Brain microvascular endothelial cell (primary cell): ENCODE results near the gene UQCC2.

ENCODE experiments used
- DNase-seq: peaks from one replicate; pipeline ENCODE4 v3.0.0-alpha.2; 2020
- H3K27ac ChIP-seq: fragments of 250-450 bp; sonication (Bioruptor Pico); 2 replicates; pipeline ENCODE4 v1.5.1; 2020; ENCODE audit warnings: mild to moderate bottlenecking, moderate library complexity
- H3K27me3 ChIP-seq: fragments of 250-450 bp; sonication (Bioruptor Pico); replicated peaks from 2 replicates; pipeline ENCODE4 v1.5.1; 2020; ENCODE audit warnings: mild to moderate bottlenecking
- H3K36me3 ChIP-seq: fragments of 250-450 bp; sonication (Bioruptor Pico); replicated peaks from 2 replicates; pipeline ENCODE4 v1.5.1; 2020; ENCODE audit warnings: mild to moderate bottlenecking
- H3K4me3 ChIP-seq: 2 replicates; pipeline ENCODE4 v1.5.1; 2011; ENCODE audit warnings: low read depth, mild to moderate bottlenecking, control low read depth, low read length, moderate library complexity
- in situ Hi-C: cut with HindIII; loops from 2 replicates; pipeline ENCODE4 v1.10.0; 2017; ENCODE audit warnings: low sequenced_read_pairs, low pct_ligation_motif_present
- TF ChIP-seq, protein P1 (sequence below): IDR thresholded peaks from 2 replicates; pipeline ENCODE4 v1.5.1; 2011; ENCODE audit warnings: low read depth, mild to moderate bottlenecking, moderate library complexity, low read length, control low read depth, inconsistent platforms; ENCODE audit errors: missing control alignments

UQCC2 gene

DNA sequence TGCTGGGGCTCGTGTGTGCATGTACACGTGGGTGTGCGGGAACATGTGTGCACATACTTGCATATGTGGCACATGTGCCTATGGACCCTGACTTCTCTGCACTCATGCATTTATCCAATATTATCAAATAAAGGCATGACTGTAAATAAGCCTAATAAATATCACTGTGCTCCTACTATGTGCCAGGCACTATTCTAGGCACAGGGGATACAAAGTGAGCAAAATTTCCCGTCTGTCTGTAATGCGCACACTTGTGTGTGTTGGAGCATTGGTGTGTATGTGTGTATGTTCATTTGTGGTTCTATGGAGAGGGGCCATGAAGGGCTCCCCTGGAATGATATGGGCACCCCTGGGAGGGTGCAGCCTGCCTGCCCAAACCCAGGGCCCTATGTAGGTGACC is 48.5 kb downstream of the UQCC2 start:
- Histone ChIP-seq H3K4me3 (no peak overlapping the region), H3K36me3 (no peaks in the 10 kb centered on the region), H3K27ac (no peak overlapping the region), H3K27me3 (no peaks in the 10 kb centered on the region)
- no peak for DNase-seq
- in situ Hi-C loops = no loop called here
- TF ChIP-seq, protein P1, sequence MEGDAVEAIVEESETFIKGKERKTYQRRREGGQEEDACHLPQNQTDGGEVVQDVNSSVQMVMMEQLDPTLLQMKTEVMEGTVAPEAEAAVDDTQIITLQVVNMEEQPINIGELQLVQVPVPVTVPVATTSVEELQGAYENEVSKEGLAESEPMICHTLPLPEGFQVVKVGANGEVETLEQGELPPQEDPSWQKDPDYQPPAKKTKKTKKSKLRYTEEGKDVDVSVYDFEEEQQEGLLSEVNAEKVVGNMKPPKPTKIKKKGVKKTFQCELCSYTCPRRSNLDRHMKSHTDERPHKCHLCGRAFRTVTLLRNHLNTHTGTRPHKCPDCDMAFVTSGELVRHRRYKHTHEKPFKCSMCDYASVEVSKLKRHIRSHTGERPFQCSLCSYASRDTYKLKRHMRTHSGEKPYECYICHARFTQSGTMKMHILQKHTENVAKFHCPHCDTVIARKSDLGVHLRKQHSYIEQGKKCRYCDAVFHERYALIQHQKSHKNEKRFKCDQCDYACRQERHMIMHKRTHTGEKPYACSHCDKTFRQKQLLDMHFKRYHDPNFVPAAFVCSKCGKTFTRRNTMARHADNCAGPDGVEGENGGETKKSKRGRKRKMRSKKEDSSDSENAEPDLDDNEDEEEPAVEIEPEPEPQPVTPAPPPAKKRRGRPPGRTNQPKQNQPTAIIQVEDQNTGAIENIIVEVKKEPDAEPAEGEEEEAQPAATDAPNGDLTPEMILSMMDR = no peak

DNA sequence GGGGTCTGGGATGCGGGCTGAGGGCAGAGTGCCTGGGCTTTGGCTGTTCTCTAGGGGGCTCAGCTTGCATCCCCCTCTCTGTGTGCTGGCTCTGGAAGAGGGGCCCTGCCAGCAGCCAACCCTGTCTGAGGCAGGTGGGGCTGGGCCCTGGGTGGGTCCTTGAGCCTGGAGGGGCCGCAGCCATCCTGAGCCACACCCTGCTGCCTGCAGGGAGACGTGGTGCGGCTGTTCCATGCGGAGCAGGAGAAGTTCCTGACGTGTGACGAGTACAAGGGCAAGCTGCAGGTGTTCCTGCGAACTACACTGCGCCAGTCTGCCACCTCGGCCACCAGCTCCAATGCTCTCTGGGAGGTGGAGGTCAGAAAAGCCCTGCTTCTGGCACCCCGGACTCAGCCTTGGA is 49.2 kb downstream of the UQCC2 start:
- in situ Hi-C loops = no loop called here
- no peak overlapping the region for H3K27ac ChIP-seq
- no peak for DNase-seq
- H3K27me3 ChIP-seq = no peaks in the 10 kb centered on the region
- TF ChIP-seq, protein P1 = no peak
- H3K36me3 ChIP-seq = no peaks in the 10 kb centered on the region
- no peak overlapping the region for H3K4me3 ChIP-seq

DNA sequence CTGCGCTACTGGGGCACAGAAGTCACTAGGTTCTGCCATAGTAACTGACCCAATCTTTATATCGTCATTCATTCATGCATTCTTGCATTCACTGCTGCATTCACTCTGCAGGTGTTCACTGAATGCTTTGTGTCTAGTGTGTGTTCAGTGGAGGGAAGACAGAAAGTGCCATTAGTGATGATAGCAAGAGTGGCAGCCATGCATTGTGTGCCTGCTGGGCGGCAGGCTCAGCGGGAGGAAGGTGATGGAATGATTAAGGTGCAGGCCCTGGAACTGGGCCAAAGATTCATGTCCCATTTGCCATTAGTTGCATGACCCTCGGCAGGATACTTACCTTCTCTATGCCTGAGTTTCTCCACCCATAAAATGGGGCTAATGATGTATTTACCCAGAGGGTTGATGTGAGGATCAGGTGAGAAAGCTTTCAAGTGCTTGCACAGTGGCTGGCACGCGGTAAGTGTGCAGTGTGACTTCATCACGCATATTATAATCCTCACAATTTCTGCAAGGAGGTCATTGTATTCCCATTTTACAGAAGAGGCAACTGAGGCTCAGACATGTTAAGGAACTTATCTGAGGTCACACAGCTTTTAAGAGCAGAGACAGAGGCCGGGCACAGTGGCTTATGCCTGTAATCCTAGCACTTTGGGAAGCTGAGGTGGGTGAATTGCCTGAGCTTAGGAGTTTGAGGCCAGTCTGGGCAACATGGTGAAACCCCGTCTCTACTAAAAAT is 50.2 kb downstream of the UQCC2 start:
- no peaks in the 10 kb centered on the region for H3K27me3 ChIP-seq
- DNase-seq = no peak
- TF ChIP-seq, protein P1 = no peak
- no peak overlapping the region for H3K4me3 ChIP-seq
- in situ Hi-C loops = no loop called here
- no peaks in the 10 kb centered on the region for H3K36me3 ChIP-seq
- no peak overlapping the region for H3K27ac ChIP-seq

DNA sequence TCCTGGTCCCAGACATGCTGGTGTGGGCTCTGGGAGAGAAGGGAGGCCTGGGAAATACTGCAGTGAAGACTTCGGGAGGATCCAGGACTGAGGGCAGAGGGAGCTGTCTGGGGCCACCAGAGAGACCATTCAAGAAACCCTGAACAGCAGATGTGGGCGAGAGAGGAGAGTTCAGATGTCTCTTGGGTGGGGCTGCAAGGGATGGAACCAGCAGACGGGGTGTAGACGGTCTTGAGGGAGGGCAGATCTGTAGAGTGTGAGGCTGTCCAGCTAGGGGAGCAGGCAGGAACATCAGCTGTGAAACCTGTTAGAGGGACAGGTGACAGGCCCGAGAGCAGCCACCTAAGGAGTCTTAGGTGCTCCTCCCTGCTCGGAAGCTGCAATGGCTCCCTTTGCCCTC is 51.5 kb downstream of the UQCC2 start:
- Histone ChIP-seq H3K27ac (no peak overlapping the region), H3K36me3 (no peaks in the 10 kb centered on the region), H3K4me3 (no peak overlapping the region), H3K27me3 (no peaks in the 10 kb centered on the region)
- in situ Hi-C loops = no loop called here
- no peak for DNase-seq
- TF ChIP-seq, protein P1 = no peak

DNA sequence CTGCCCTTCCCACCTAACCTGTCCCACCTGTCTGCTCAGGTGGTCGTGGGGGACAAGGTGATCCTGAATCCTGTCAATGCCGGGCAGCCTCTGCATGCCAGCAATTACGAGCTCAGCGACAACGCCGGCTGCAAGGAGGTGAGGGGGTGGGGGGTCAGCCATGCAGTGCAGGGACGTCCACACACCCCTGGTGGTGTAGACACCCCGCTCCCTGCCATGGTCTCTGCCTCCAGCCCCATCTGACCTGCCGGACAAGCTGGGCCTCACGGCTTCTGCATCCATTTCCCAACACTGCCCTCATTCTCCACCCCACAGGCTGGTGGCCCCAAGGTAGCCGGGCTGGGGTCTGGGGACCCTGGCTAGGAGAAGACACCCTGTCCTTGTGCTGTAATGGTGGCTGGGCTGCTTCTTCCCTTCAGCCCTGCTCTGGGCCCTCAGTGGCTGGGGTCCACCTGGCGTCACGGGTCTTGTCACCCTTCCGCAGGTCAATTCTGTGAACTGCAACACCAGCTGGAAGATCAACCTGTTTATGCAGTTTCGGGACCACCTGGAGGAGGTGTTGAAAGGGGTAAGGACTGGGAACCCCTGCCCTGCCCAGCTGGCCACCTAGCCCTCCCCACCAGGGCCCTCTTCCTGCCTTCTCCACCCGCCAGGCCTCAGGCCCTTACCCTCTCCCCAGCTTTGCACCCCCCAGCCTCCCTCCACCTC is 52.4 kb downstream of the UQCC2 start:
- Histone ChIP-seq H3K27ac (no peak overlapping the region), H3K4me3 (no peak overlapping the region), H3K27me3 (no peaks in the 10 kb centered on the region), H3K36me3 (no peaks in the 10 kb centered on the region)
- TF ChIP-seq, protein P1 = no peak
- DNase-seq = no peak
- in situ Hi-C loops = no loop called here
